ENCODE measurements around the gene CAMK4. TPM values are rescaled to one million over a fixed set of nuclear protein-coding genes. Genes with fewer than 3 reads are reported as not detected.

CAMK4 gene
- total RNA-seq, 1 donor from 2014 or later = 33.7 TPM

GRCh38 chr5:111374380-111374779 is 150.2 kb downstream of the CAMK4 start:
- H3K27ac Mint-ChIP-seq (ENCODE audit: unreplicated experiment) = no peak overlapping the region
- TF ChIP-seq, protein P1, sequence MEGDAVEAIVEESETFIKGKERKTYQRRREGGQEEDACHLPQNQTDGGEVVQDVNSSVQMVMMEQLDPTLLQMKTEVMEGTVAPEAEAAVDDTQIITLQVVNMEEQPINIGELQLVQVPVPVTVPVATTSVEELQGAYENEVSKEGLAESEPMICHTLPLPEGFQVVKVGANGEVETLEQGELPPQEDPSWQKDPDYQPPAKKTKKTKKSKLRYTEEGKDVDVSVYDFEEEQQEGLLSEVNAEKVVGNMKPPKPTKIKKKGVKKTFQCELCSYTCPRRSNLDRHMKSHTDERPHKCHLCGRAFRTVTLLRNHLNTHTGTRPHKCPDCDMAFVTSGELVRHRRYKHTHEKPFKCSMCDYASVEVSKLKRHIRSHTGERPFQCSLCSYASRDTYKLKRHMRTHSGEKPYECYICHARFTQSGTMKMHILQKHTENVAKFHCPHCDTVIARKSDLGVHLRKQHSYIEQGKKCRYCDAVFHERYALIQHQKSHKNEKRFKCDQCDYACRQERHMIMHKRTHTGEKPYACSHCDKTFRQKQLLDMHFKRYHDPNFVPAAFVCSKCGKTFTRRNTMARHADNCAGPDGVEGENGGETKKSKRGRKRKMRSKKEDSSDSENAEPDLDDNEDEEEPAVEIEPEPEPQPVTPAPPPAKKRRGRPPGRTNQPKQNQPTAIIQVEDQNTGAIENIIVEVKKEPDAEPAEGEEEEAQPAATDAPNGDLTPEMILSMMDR (IDR thresholded peaks at IDR 0.05; ENCODE audit: partially characterized antibody, unreplicated experiment) = no peak
- H3K27me3 Mint-ChIP-seq (ENCODE audit: unreplicated experiment) = no peaks in the 10 kb centered on the region
- no peaks in the 10 kb centered on the region for H3K9me3 Mint-ChIP-seq (ENCODE audit: unreplicated experiment)
- DNase-seq = no peak
- H3K4me3 Mint-ChIP-seq (ENCODE audit: unreplicated experiment) = no peak overlapping the region
- H3K4me1 Mint-ChIP-seq (ENCODE audit: low read depth, unreplicated experiment) = no peaks in the 10 kb centered on the region
- H3K36me3 Mint-ChIP-seq (ENCODE audit: unreplicated experiment) = no peaks in the 10 kb centered on the region

DNA sequence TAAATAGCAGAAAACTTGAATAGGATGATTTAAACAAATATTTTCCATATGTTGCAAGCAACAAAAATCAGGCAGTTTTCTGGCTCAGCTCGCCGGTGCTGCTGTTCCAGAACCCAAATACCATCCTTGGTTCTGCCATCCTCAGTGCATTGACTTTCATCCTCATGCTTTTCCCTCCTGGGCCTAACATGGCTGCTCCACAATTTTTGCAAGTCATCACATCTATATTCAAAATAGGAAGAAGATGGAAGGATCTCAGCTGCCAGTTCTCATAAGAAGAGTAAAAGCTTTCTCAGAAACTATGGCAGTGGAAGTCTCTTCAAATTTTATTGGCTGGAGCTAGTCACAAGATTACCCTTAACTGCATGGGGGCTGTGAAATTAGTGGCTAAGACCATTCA is 151.5 kb downstream of the CAMK4 start:
- Mint-ChIP-seq H3K4me1 (ENCODE audit: low read depth, unreplicated experiment) (no peaks in the 10 kb centered on the region), H3K27ac (ENCODE audit: unreplicated experiment) (no peak overlapping the region), H3K36me3 (ENCODE audit: unreplicated experiment) (no peaks in the 10 kb centered on the region), H3K9me3 (ENCODE audit: unreplicated experiment) (no peaks in the 10 kb centered on the region), H3K4me3 (ENCODE audit: unreplicated experiment) (no peak overlapping the region), H3K27me3 (ENCODE audit: unreplicated experiment) (no peaks in the 10 kb centered on the region)
- no peak for DNase-seq
- TF ChIP-seq, protein P1 (IDR thresholded peaks at IDR 0.05; ENCODE audit: partially characterized antibody, unreplicated experiment) = no peak

DNA sequence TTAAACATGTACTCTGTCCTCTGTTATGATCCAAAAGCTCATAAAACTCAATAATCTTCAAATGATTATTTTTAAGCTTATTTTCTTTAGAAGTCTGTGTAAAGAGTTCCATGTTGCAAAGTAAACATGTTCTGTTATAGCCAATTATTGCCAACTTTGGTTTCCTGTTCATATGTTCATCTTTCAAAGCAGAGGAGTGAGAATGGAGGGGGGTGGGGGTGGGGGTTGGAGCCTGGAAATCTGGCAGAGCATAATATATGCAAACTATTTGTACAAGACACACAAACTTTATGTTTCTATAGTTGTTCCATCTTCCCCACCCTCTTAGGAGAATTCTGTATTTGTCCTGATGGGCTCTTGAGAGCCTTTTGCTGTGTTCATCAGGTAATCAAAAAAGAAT is 153.1 kb downstream of the CAMK4 start:
- Mint-ChIP-seq H3K9me3 (ENCODE audit: unreplicated experiment) (no peaks in the 10 kb centered on the region), H3K4me1 (ENCODE audit: low read depth, unreplicated experiment) (no peaks in the 10 kb centered on the region), H3K36me3 (ENCODE audit: unreplicated experiment) (no peaks in the 10 kb centered on the region), H3K27ac (ENCODE audit: unreplicated experiment) (no peak overlapping the region), H3K27me3 (ENCODE audit: unreplicated experiment) (no peaks in the 10 kb centered on the region), H3K4me3 (ENCODE audit: unreplicated experiment) (no peak overlapping the region)
- TF ChIP-seq, protein P1 (IDR thresholded peaks at IDR 0.05; ENCODE audit: partially characterized antibody, unreplicated experiment) = no peak
- DNase-seq = no peak

- H3K4me1 Mint-ChIP-seq (ENCODE audit: low read depth, unreplicated experiment) = no peaks in the 10 kb centered on the region
- no peak overlapping the region for H3K27ac Mint-ChIP-seq (ENCODE audit: unreplicated experiment)
- no peaks in the 10 kb centered on the region for H3K9me3 Mint-ChIP-seq (ENCODE audit: unreplicated experiment)
- H3K36me3 Mint-ChIP-seq (ENCODE audit: unreplicated experiment) = no peaks in the 10 kb centered on the region
- TF ChIP-seq, protein P1 (IDR thresholded peaks at IDR 0.05; ENCODE audit: partially characterized antibody, unreplicated experiment) = no peak
- no peak for DNase-seq
- no peaks in the 10 kb centered on the region for H3K27me3 Mint-ChIP-seq (ENCODE audit: unreplicated experiment)
- H3K4me3 Mint-ChIP-seq (ENCODE audit: unreplicated experiment) = no peak overlapping the region
Observed at GRCh38 chr5:111379391-111379816, 155.2 kb downstream of the CAMK4 start.

DNA sequence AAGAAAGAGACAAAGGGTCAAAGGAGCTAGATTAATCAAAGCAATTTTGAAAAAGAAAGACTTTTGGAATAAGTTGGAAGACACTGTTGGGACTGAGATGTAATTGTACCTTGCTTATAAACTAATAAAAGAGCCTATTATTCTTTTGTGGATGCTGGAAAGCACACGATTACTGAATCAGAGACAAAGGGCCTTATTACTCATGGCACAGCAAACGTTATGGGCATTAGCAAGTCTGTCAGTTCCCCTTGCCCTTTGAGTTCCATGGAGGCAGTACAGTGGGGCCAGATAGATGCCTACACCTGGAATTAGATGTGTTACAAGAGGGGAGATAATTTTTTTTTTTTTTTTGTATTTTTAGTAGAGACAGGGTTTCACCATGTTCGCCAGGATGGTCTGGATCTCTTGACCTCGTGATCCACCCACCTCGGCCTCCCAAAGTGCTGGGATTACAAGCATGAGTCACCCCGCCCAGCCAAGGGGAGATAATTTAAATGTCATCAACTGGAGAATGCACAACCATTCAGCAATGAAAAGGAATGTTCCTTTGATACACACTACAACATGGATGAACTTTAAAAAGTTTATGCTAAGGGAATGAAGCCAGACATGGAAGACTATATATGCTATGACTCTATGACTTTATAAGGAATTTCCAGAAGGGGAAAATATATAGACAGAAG is 159.2 kb downstream of the CAMK4 start:
- Mint-ChIP-seq H3K27ac (ENCODE audit: unreplicated experiment) (no peak overlapping the region), H3K4me3 (ENCODE audit: unreplicated experiment) (no peak overlapping the region), H3K36me3 (ENCODE audit: unreplicated experiment) (no peaks in the 10 kb centered on the region), H3K27me3 (ENCODE audit: unreplicated experiment) (no peaks in the 10 kb centered on the region), H3K4me1 (ENCODE audit: low read depth, unreplicated experiment) (peaks cover 9% of the 10 kb centered on the region), H3K9me3 (ENCODE audit: unreplicated experiment) (peaks cover 3% of the 10 kb centered on the region)
- TF ChIP-seq, protein P1 (IDR thresholded peaks at IDR 0.05; ENCODE audit: partially characterized antibody, unreplicated experiment) = no peak
- no peak for DNase-seq

Measured in glutamatergic neuron (in vitro differentiated cells).